Testis (tissue), 2 donors: Measurements from ENCODE around the gene HOXB1.

ENCODE experiments used
- CTCF ChIP-seq, 3 experiments: fragments of 450-650 bp in 2 of 3; fragments of 200-600 bp in 1 of 3; sonication (generic) in 1 of 3; IDR thresholded peaks; one replicate each; pipeline ENCODE4 v1.5.1; 2016 to 2019; ENCODE audit warnings: antibody characterized with exemption in 3 of 3, mild to moderate bottlenecking in 2 of 3, moderate library complexity in 1 of 3
- POLR2A ChIP-seq: fragments of 450-650 bp; IDR thresholded peaks from one replicate; pipeline ENCODE4 v1.6.1; 2017; ENCODE audit warnings: antibody characterized with exemption, mild to moderate bottlenecking, moderate library complexity

- TF ChIP-seq POLR2A (no peak), CTCF (IDR thresholded peaks at IDR 0.05) (no peak)
Measured at GRCh38 chr17:48577946-48578615, 47.3 kb upstream of the HOXB1 start, which contains the start of gene HOXB4.
